Caco-2 (cell line): ENCODE results near the gene RAP1GAP2. TPM values are rescaled to one million over a fixed set of nuclear protein-coding genes. Genes with fewer than 3 reads are reported as not detected.

Source experiments
- BruUV-seq: library from RNA; stranded (reverse); fragments of 400-500 nt; replicated peaks from 2 replicates; lab custom pipeline; 2021; lab: Mats Ljungman, UMichigan
- CTCF ChIA-PET: fragments of 300-600 bp; sonication (Branson Sonifier 250); formaldehyde crosslinking; loops from one replicate; lab custom pipeline; 2022; ENCODE audit warnings: antibody characterized with exemption; lab: Charles Lee
- POLR2A ChIA-PET: fragments of 300-600 bp; sonication (Branson Sonifier 250); formaldehyde crosslinking; loops from one replicate; lab custom pipeline; 2022; ENCODE audit warnings: antibody characterized with exemption; lab: Charles Lee
- DNase-seq, 2 experiments: peaks; one replicate each; pipeline versions ENCODE4 v3.0.0 to v3.0.0-alpha.2; 2020 to 2022
- H3K27me3 ChIP-seq: replicated peaks from 2 replicates; pipeline ENCODE4 v1.6.0; 2011; ENCODE audit warnings: low read length; ENCODE audit not compliant: control insufficient read depth, insufficient read depth
- H3K36me3 ChIP-seq: 2 replicates; pipeline ENCODE4 v1.5.1; 2011; ENCODE audit warnings: low read length; ENCODE audit not compliant: control insufficient read depth, insufficient read depth
- H3K4me1 ChIP-seq: fragments of 250-450 bp; sonication (Bioruptor Pico); 2 replicates; pipeline ENCODE4 v1.5.1; 2020; ENCODE audit warnings: mild to moderate bottlenecking
- H3K4me3 ChIP-seq: 2 replicates; pipeline ENCODE4 v1.5.1; 2011; ENCODE audit warnings: low read depth, mild to moderate bottlenecking, control low read depth, low read length
- H3K9me3 ChIP-seq: fragments of 250-450 bp; sonication (Bioruptor Pico); 2 replicates; pipeline ENCODE4 v1.5.1; 2020; ENCODE audit warnings: mild to moderate bottlenecking, moderate library complexity
- H3K27ac Mint-ChIP-seq: one replicate; pipeline ENCODE4 v1.8.0; 2022; ENCODE audit warnings: mixed read lengths; ENCODE audit not compliant: unreplicated experiment
- H3K27me3 Mint-ChIP-seq: one replicate; pipeline ENCODE4 v1.8.0; 2022; ENCODE audit warnings: mixed read lengths; ENCODE audit not compliant: insufficient read depth, unreplicated experiment
- H3K36me3 Mint-ChIP-seq: one replicate; pipeline ENCODE4 v1.8.0; 2022; ENCODE audit warnings: mild to moderate bottlenecking, mixed read lengths; ENCODE audit not compliant: insufficient read depth, unreplicated experiment
- H3K4me1 Mint-ChIP-seq: one replicate; pipeline ENCODE4 v1.8.0; 2022; ENCODE audit warnings: low read depth, mixed read lengths; ENCODE audit not compliant: unreplicated experiment
- H3K4me3 Mint-ChIP-seq: one replicate; pipeline ENCODE4 v1.8.0; 2022; ENCODE audit warnings: mild to moderate bottlenecking, moderate library complexity, mixed read lengths; ENCODE audit not compliant: unreplicated experiment
- H3K9me3 Mint-ChIP-seq: one replicate; pipeline ENCODE4 v1.8.0; 2022; ENCODE audit warnings: mixed read lengths; ENCODE audit not compliant: unreplicated experiment
- intact Hi-C: fragments of 100-400 bp; cut with micrococcal nuclease; formaldehyde crosslinking; loops from one replicate; pipeline ENCODE4 v1.10.0; 2022; ENCODE audit not compliant: unreplicated experiment
- total RNA-seq: library from RNA; stranded (reverse); gene quantifications from 2 replicates; pipeline ENCODE4 v1.2.3, GENCODE V29; 2022
- TF ChIP-seq, protein P1 (sequence below), 2 experiments: fragments of 200-600 bp in 1 of 2; IDR thresholded peaks; 1 replicate in 1 of 2; 2 replicates in 1 of 2; pipeline versions ENCODE4 v1.5.1 to v1.8.0; 2011 to 2022; ENCODE audit warnings: antibody characterized with exemption in 1 of 2, control low read depth in 1 of 2, inconsistent platforms in 1 of 2, low read depth in 1 of 2, low read length in 1 of 2, mild to moderate bottlenecking in 1 of 2, moderate library complexity in 1 of 2; ENCODE audit not compliant: insufficient read depth in 1 of 2, severe bottlenecking in 1 of 2, unreplicated experiment in 1 of 2

RAP1GAP2 gene
- total RNA-seq, 1 experiment from 2014 or later: 45.3 TPM

DNA sequence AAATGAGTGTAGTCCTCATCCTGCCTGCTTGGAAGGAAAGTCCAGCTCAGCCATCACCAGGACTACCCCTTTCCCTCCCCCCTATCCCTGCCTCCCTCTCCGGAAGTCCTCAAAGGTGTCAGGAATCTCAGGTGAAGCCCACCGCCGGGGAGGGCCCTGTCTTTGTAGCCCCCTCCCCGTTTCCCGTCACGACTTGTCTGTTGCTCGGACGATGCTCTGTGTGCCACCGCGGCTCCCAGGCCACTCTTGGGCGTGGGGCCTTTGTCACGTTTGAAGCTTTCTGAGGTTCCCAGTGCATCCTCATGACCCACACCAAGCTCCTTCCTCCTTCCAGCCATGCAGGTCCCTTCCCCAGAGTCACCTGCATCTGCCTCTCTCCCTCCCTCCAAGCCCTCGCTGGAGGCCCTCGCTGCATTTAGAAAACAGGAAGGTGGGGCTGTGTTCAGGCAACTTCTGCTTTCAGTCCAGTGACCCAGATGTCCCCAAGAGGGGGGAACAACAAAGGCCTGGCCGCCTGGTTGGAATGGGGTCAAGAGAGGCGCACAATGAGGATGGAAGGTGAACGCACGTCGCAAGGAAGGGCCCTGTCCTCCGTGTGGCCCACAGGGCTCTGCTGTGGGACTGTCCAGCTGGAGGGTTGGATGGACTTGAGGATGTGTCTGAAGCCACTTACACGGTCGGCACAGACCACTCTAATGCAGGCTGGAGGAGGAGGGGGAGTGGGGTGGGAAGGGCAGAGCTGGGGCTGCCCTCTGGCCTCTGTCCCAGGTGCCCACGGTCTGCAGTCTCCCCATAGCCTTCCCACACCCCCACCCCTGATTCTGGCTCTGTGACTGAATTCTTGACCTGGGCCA, 207.3 kb downstream of the RAP1GAP2 start:
- POLR2A ChIA-PET: no interaction called here
- no peaks in the 10 kb centered on the region for H3K27me3 Mint-ChIP-seq
- intact Hi-C loops: no loop called here

DNA sequence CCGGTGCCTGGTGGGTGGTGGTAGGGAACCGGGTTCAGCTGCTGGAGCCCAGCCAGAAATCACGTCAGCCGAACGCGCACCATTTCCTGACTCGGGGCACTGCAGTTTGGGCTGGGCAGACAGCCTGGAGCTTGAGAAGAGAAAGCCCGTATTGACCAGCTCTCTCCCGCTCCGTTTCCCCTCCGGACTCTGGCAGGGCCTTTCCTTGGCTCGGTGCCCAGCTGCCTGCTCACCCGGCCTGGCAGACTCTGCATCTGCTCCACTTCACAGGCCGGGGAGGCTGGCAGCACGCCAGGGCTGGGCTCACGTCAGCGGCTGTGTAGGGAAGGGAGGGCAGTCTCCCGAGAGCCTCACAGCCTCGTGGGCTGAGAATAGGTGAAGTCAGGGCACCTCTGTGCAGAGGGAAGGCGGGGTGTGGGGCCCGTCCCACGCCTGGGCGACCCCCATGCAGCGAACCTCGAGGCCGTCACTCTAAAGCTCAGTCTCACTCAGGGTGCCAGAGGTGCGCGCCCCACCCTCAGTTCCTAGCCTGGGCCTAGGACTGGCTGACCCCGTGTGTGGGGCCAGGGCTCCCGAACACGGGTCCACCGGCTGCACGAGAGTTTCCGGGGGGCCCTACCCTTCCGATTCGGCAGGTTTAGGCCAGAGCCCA, 208.0 kb downstream of the RAP1GAP2 start:
- intact Hi-C loops: no loop called here
- Mint-ChIP-seq H3K27ac (no peak overlapping the region), H3K4me1 (no peaks in the 10 kb centered on the region), H3K4me3 (no peak overlapping the region), H3K9me3 (no peaks in the 10 kb centered on the region), H3K27me3 (no peaks in the 10 kb centered on the region), H3K36me3 (peaks cover 22% of the 10 kb centered on the region)
- TF ChIP-seq, protein P1, sequence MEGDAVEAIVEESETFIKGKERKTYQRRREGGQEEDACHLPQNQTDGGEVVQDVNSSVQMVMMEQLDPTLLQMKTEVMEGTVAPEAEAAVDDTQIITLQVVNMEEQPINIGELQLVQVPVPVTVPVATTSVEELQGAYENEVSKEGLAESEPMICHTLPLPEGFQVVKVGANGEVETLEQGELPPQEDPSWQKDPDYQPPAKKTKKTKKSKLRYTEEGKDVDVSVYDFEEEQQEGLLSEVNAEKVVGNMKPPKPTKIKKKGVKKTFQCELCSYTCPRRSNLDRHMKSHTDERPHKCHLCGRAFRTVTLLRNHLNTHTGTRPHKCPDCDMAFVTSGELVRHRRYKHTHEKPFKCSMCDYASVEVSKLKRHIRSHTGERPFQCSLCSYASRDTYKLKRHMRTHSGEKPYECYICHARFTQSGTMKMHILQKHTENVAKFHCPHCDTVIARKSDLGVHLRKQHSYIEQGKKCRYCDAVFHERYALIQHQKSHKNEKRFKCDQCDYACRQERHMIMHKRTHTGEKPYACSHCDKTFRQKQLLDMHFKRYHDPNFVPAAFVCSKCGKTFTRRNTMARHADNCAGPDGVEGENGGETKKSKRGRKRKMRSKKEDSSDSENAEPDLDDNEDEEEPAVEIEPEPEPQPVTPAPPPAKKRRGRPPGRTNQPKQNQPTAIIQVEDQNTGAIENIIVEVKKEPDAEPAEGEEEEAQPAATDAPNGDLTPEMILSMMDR (IDR thresholded peaks at IDR 0.05; ENCODE audit: insufficient read depth in 1 of 2, low read depth in 1 of 2, low read length in 1 of 2, severe bottlenecking in 1 of 2, unreplicated experiment in 1 of 2): no peak
- ChIA-PET POLR2A (no interaction called here), CTCF (interaction anchor here (0.7 kb wide), 1 partner anchor 188 kb away, joined by 3 read pairs; no protein-coding TSS in a partner anchor)
- H3K4me3 ChIP-seq: no peak overlapping the region
- no TSS peak for BruUV-seq
- no peaks in the 10 kb centered on the region for H3K4me1 ChIP-seq
- no peaks in the 10 kb centered on the region; the same call in none of the 2 replicates for H3K36me3 ChIP-seq
- H3K27me3 ChIP-seq: no peaks in the 10 kb centered on the region
- H3K9me3 ChIP-seq: no peaks in the 10 kb centered on the region
- no peak for DNase-seq

More for the DNA sequence above, 207.3 kb downstream of the RAP1GAP2 start:
- Histone ChIP-seq H3K4me3 (no peak overlapping the region), H3K9me3 (no peaks in the 10 kb centered on the region), H3K4me1 (no peaks in the 10 kb centered on the region), H3K36me3 (peaks cover 1% of the 10 kb centered on the region), H3K27me3 (no peaks in the 10 kb centered on the region)
- H3K4me3 Mint-ChIP-seq: no peak overlapping the region
- CTCF ChIA-PET: interaction anchor here (0.7 kb wide), 1 partner anchor 187 kb away, joined by 3 read pairs; no protein-coding TSS in a partner anchor
- no peak for DNase-seq
- TF ChIP-seq, protein P1 (IDR thresholded peaks at IDR 0.05; ENCODE audit: insufficient read depth in 1 of 2, low read depth in 1 of 2, low read length in 1 of 2, severe bottlenecking in 1 of 2, unreplicated experiment in 1 of 2): no peak
- no peaks in the 10 kb centered on the region for H3K9me3 Mint-ChIP-seq
- H3K4me1 Mint-ChIP-seq: no peaks in the 10 kb centered on the region
- BruUV-seq: no TSS peak
- H3K36me3 Mint-ChIP-seq: peaks cover 29% of the 10 kb centered on the region
- no peak overlapping the region for H3K27ac Mint-ChIP-seq

DNA sequence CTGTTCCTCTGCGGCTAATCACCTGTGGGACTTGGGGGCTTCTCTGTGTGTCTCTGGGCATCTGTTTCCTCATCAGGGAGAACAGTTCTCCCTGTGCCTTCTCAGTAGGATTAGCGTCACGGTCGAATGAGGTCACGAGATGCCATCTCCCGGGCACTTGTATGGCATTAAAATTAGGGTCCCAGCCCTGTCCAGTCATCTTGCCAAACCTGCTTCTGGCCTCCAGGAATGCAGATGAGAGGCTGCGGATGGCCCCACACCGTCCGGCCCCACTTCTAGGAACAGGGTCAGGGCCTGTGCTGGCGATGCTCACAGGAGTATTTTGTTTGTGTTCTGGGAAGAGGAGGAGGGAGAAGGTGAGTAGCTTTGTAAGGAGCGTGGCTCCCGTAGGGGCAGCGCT, 208.7 kb downstream of the RAP1GAP2 start:
- intact Hi-C loops: no loop called here

More for the DNA sequence above, 208.7 kb downstream of the RAP1GAP2 start:
- H3K4me3 ChIP-seq: no peak overlapping the region
- TF ChIP-seq, protein P1 (IDR thresholded peaks at IDR 0.05; ENCODE audit: insufficient read depth in 1 of 2, low read depth in 1 of 2, low read length in 1 of 2, severe bottlenecking in 1 of 2, unreplicated experiment in 1 of 2): no peak
- ChIA-PET CTCF (interaction anchor here (1.4 kb wide), 1 partner anchor 156 kb away, joined by 3 read pairs; no protein-coding TSS in a partner anchor), POLR2A (no interaction called here)
- no peaks in the 10 kb centered on the region; the same call in none of the 2 replicates for H3K36me3 ChIP-seq
- no peaks in the 10 kb centered on the region for H3K9me3 ChIP-seq
- H3K36me3 Mint-ChIP-seq: peaks cover 28% of the 10 kb centered on the region
- H3K9me3 Mint-ChIP-seq: no peaks in the 10 kb centered on the region
- H3K27me3 Mint-ChIP-seq: no peaks in the 10 kb centered on the region
- no TSS peak for BruUV-seq
- no peaks in the 10 kb centered on the region for H3K4me1 Mint-ChIP-seq
- H3K27ac Mint-ChIP-seq: no peak overlapping the region
- no peak for DNase-seq
- H3K4me3 Mint-ChIP-seq: no peak overlapping the region
- H3K27me3 ChIP-seq: no peaks in the 10 kb centered on the region
- no peaks in the 10 kb centered on the region for H3K4me1 ChIP-seq
